Stimulated activated naive CD4-positive, alpha-beta T cell treated with Interleukin-2 at 50 U/mL for 16 hours (primary cell): Measurements from ENCODE around the gene CACNB4.
A peak's percentile ranks its signal among the peaks of the same experiment; 100 is the strongest.

Experiments
- DNase-seq: peaks from one replicate; lab custom pipeline; 2025; lab: John Stamatoyannopoulos, UW

CACNB4 gene

DNA sequence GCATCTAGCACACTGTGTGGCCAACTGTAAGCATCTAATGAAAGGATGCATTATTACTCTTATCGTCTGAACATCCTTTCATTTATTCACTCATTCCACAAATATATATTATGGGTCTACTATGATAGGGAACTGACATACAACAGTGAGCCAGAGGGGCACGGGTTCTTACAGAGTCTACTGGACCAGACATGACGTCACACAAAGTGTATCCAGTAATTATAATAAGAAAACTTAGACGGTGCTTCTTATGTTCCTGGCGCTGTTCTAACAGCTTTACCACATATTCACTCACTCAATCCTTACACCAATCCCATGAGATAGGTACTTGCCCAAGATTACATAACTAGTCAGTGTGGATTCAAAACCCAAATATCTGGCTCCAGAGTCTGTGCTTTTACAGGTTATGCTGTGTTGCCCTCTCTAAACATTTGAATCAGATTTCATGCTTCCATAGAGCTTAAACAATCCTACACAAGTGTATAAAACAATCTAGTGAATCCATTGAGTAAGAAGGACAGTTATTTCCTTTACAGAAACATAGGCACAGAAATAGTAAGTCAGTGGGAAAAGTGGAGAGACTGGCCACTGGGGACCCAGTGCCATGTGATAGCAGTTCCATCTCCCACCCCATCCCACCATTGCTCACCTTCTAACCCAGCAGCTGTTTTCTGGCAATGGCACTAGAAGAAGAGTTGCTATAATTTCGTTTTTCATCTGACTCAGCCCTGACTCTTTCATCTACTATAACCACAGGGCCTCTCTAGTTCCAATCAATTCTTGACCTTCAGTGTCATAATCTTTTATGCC, 246.4 kb downstream of the CACNB4 start:
- DNase-seq, result no peak

DNA sequence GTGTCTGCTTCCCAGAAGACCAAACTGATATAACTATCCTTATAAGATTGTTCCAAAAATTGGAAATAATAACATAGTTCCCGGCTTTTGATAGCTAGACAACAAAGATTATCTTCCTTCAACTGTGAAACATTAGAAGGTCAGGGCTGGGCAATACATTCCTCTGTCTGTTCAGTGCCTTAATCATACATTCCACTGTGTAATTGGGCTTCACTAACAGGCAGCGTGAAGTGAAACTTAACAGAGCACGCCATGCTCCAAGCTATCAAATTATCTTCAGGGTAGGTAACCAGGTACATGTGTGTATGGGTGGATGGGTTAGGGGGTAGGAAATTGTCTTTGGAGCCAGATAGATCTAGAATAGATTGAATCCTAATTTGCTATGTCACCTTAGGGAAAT, 247.1 kb downstream of the CACNB4 start:
- no peak for DNase-seq

GRCh38 chr2:151849413-151850010, 249.3 kb downstream of the CACNB4 start:
- DNase-seq, result no peak

- DNase-seq, result no peak
These were observed 253.0 kb downstream of the CACNB4 start for GRCh38 chr2:151845884-151846283.

DNA sequence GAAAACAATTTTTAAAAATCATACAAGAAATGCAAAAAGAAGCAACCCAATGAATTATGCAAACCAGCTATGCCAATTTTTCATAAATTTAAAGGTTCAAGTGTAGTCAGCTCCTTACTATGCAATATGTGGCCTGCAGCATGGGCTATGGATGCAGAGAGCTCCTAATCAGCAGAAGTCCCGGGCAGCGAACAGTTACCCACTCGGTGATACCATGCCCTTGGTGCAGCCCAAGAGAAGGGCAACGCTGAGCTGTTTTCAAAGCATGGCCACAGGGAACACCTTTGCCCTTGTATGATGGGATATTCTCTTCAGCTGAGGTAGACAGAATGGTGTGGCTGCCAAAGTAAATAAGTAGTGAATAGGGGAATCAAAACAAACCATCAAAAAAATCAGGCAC, 253.4 kb downstream of the CACNB4 start:
- no peak for DNase-seq

DNA sequence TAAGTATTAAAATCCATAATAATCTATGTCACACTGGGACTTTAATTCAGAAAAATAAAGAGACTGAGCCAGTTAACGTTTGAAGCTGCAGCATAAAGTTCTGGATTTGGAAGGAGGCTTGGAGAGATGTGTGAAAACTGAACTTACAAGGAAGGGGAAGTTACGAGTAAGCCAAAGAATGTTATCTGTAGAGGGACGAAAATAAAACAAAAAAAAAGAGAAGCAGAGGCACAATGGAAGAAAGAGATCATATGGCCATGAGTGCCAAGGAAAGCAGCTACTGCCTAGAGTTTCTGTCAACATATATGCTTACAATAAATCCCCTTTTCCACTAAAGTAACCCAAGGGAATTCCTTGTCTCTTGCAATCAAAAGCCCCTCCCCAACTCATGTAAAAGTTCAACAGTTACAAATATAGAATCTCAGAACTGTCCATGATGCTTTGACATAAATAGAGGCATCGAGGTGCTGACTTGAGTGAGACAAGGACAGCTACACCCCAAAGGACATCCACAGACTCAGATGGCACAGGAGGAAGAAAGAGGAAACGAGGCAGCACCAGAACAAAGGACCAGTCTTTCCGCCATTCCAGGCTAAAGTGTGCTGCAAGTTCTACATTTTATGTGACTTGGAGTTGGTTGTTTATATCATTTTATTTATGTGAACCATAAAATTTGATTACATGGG, 254.5 kb downstream of the CACNB4 start:
- no peak for DNase-seq

- no peak for DNase-seq
These were observed 255.2 kb downstream of the CACNB4 start for GRCh38 chr2:151843691-151844061.

DNA sequence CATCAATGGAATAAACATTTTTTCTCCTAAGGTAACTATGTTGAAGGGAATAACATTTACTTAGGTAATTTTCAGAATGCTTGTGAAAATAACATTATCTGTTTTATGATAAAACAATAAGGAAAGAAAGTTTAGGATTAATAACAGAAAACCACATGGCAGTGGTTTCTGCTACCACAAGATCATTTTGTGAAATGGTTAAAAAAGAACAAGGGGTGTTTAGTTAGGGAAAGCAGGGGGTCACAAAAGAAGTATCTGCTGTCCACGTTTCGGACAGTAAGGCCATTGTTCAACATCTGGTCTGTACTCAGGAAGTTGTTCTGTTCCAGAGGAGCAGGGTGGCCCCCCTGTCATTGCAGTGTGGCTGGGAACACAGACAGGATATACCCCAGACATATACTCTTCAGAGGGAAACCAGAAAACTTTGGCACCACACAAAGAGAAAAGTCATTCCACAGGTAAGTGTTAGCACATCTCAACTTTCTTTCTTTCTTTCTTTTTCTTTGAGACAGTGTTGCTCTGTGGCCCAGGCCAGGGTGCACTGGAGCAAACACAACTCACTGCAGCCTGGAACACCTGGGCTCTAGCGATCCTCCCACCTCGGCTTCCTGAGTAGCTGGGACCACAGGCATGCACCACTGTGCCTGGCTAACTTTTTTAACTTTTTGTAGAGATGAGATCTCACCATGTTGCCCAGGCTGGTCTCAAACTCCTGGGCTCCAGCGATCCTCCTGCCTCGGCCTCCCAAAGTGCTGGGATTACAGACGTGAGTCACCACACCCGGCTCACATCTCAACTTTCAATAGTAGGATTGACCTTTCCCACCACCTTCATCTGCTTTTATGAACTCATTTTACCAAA, 255.8 kb downstream of the CACNB4 start:
- DNase-seq, result no peak

DNA sequence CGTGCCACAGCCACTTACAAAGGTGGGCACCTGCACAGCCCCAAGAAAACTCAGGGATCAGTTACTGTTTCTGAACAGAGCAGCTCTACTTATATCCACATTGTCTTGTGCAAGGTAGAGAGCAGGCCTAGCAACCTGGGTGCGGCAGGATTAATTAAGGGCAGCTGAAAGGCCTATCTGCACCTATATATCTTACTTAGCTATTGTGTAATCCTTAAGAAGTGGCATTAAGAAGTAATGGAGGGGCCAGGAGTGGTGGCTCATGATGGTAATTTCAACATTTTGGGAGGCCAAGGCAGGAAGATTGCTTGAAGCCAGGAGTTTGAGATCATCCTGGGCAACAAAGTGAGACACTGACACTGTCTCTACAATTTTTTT, 257.8 kb downstream of the CACNB4 start:
- DNase-seq, result no peak

- no peak for DNase-seq
These were observed 258.4 kb downstream of the CACNB4 start for GRCh38 chr2:151840216-151841046.

DNA sequence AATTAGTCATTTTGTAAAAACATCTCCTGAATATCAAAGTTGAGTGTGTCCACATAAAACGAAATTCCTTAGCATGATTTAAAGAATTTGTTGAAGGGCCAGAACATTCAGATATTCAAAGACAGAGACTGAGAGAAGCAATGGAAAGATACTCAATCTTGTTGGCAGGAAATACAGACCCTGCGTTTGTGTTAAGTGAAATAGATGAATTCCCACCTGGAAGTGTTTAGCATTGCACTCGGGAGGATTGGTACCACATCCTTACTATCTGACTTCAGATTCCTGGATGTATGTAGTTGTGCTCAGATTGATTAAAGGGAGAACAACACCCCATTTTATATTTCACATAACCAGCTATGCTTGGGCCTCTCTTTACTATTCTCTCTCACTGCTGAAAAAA, 260.9 kb downstream of the CACNB4 start:
- DNase-seq, result no peak

GRCh38 chr2:151833984-151834383, 264.9 kb downstream of the CACNB4 start:
- no peak for DNase-seq

- no peak for DNase-seq
These were observed 267.9 kb downstream of the CACNB4 start for GRCh38 chr2:151830961-151831360.

- DNase-seq, result no peak
These were observed 269.9 kb downstream of the CACNB4 start for GRCh38 chr2:151828890-151829324.

- DNase-seq, result peak; percentile 90
These were observed 270.5 kb downstream of the CACNB4 start, which contains the start of gene ARL5A for GRCh38 chr2:151828143-151828889. TSS of gene ARL5A (minus strand) at chr2:151828421. CDS start at chr2:151828176, 245 bp downstream.

DNA sequence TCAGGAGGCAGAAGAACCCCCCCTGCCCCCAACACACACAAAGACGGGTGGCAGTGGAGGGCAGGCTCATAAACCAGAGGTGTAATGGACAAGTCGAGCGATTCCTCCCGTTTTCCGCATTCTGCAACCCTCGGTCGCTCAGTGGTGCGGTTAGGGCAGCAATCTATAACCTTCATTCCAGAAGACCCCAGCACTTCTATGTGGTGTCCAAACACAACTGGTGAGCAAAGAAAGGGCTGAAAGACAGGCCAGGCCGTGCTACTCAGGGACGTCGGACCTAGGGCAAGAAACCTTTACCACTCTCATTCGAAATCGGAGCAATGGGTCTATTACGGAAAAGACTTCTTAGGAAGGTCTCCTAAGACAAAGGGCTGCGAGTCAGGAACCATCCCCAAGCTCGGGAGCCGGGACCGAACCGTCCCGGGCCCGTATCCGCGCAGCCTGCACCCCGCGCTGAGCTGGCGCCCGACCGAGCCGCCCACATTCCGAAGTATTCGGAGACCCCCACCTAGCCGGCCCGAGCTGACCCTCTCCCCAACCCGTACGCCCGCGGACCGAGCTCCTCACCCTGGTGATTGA, 271.2 kb downstream of the CACNB4 start:
- DNase-seq, result peak; percentile 5

GRCh38 chr2:151826737-151827157, 272.1 kb downstream of the CACNB4 start:
- no peak for DNase-seq

GRCh38 chr2:151824886-151825285, 274.0 kb downstream of the CACNB4 start:
- DNase-seq, result no peak

DNA sequence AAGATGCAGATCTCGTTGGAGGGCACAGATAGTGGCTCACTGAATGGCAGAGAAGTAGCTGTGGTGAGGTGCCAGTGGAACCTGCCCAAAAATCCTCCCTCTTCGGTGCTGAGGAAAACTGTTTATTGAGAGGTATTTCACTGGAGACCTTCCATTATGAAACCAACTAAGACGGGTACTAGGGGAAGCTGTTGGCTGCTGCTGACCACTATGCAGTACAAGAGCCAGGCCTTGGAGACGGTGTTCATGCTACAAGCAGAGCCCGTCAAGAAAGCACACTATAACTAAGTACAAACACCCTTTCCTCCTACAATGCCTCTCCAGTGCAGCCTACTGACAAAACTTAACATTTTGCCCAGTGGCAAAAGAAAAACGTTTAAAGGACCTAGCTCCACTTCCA, 275.2 kb downstream of the CACNB4 start:
- DNase-seq, result no peak

GRCh38 chr2:151819920-151820319, 278.9 kb downstream of the CACNB4 start:
- DNase-seq, result no peak
